ENCODE measurements around the gene CCL26.
"Not testable (repeated sequence)": the region's sequence is repeated elsewhere in the genome, so short reads cannot be mapped to it uniquely, and the experiment has no call there.

Gene CCL26

GRCh38 chr7:75772081-75773077 is at the start of gene CCL26:
CCL26 (minus strand) TSS chr7:75772211; CDS start chr7:75772176, 35 bp downstream.
- DNase-seq: no peak

GRCh38 chr7:75820688-75821087 is 48.7 kb upstream of the CCL26 start:
- DNase-seq: no peak

GRCh38 chr7:75819711-75820110 is 47.7 kb upstream of the CCL26 start:
- DNase-seq: no peak

GRCh38 chr7:75818472-75818871 is 46.5 kb upstream of the CCL26 start:
- DNase-seq: no peak

- no peak for DNase-seq
Measured at GRCh38 chr7:75817116-75817515, 45.1 kb upstream of the CCL26 start.

- no peak for DNase-seq
Measured at GRCh38 chr7:75815418-75816064, 43.5 kb upstream of the CCL26 start.

- DNase-seq: no peak
Measured at GRCh38 chr7:75814407-75814947, 42.5 kb upstream of the CCL26 start.

GRCh38 chr7:75813781-75814236 is 41.8 kb upstream of the CCL26 start, which contains the start of gene CCL24:
CCL24 (minus strand) TSS chr7:75813806; CDS start chr7:75813715, 91 bp downstream.
- no peak for DNase-seq

GRCh38 chr7:75813084-75813483 is 41.1 kb upstream of the CCL26 start:
- DNase-seq: no peak

- DNase-seq: no peak
Measured at GRCh38 chr7:75811894-75812678, 40.1 kb upstream of the CCL26 start.

GRCh38 chr7:75809396-75809795 is 37.4 kb upstream of the CCL26 start:
- no peak for DNase-seq

- DNase-seq: peak; percentile 77
Measured at GRCh38 chr7:75808106-75808505, 36.1 kb upstream of the CCL26 start.

- DNase-seq: no peak
Measured at GRCh38 chr7:75807452-75807851, 35.4 kb upstream of the CCL26 start.

GRCh38 chr7:75806560-75807307 is 34.7 kb upstream of the CCL26 start:
- no peak for DNase-seq

- no peak for DNase-seq
Measured at GRCh38 chr7:75804705-75805104, 32.7 kb upstream of the CCL26 start.

GRCh38 chr7:75804004-75804403 is 32.0 kb upstream of the CCL26 start:
- no peak for DNase-seq

GRCh38 chr7:75802552-75802821 is 30.5 kb upstream of the CCL26 start:
- no peak for DNase-seq

GRCh38 chr7:75798770-75799169 is 26.8 kb upstream of the CCL26 start:
- no peak for DNase-seq

GRCh38 chr7:75796420-75796819 is 24.4 kb upstream of the CCL26 start:
- DNase-seq: no peak

- DNase-seq: no peak
Measured at GRCh38 chr7:75795831-75796285, 23.8 kb upstream of the CCL26 start.

- no peak for DNase-seq
Measured at GRCh38 chr7:75793676-75794075, 21.7 kb upstream of the CCL26 start.

GRCh38 chr7:75792567-75792966 is 20.6 kb upstream of the CCL26 start:
- DNase-seq: not testable (repeated sequence)
